GM12878 (cell line): ENCODE measurements around the gene TAX1BP1.

ENCODE experiments used
- ATF3 ChIP-seq: IDR thresholded peaks from 2 replicates; pipeline ENCODE4 v1.6.1; 2011; ENCODE audit warnings: low read depth, mild to moderate bottlenecking, low read length, moderate library complexity, borderline replicate concordance; ENCODE audit errors: extremely low read depth
- BHLHE40 ChIP-seq, 2 experiments: fragments of 450-650 bp in 1 of 2; IDR thresholded peaks; 2 replicates each; pipeline ENCODE4 v1.6.1; 2011 to 2017; ENCODE audit warnings: low read depth in 2 of 2, borderline replicate concordance in 1 of 2, improper control_type of control experiment in 1 of 2, low read length in 1 of 2, mild to moderate bottlenecking in 1 of 2
- BRCA1 ChIP-seq: IDR thresholded peaks from 2 replicates; pipeline ENCODE4 v1.6.1; 2011; ENCODE audit warnings: low read depth, low read length, improper control_type of control experiment
- CEBPB ChIP-seq, 2 experiments: fragments of 150-350 bp in 1 of 2; IDR thresholded peaks; 2 replicates each; pipeline ENCODE4 v1.6.1; 2012 to 2014; ENCODE audit warnings: low read depth in 2 of 2, low read length in 2 of 2, borderline replicate concordance in 1 of 2, inconsistent platforms in 1 of 2
- DPF2 ChIP-seq: fragments of 450-650 bp; IDR thresholded peaks from 2 replicates; pipeline ENCODE4 v1.6.1; 2017; ENCODE audit warnings: mild to moderate bottlenecking
- GABPA ChIP-seq: IDR thresholded peaks from 2 replicates; pipeline ENCODE4 v1.6.1; 2014; ENCODE audit warnings: antibody characterized with exemption, low read depth, mild to moderate bottlenecking, inconsistent platforms
- USF2 ChIP-seq: IDR thresholded peaks from 2 replicates; pipeline ENCODE4 v1.6.1; 2011; ENCODE audit warnings: low read depth, low read length, improper control_type of control experiment, borderline replicate concordance
- ZBTB33 ChIP-seq: fragments of 450-650 bp; IDR thresholded peaks from 2 replicates; pipeline ENCODE4 v1.6.1; 2017; ENCODE audit warnings: mild to moderate bottlenecking
- ZNF592 ChIP-seq: fragments of 450-650 bp; IDR thresholded peaks from 2 replicates; pipeline ENCODE4 v1.6.1; 2017; ENCODE audit warnings: mild to moderate bottlenecking, moderate library complexity

GRCh38 chr7:27875061-27875460 is 135.1 kb downstream of the TAX1BP1 start:
- TF ChIP-seq BHLHE40 (IDR thresholded peaks at IDR 0.05; ENCODE audit: borderline replicate concordance in 1 of 2, low read depth in 2 of 2, low read length in 1 of 2), result no peak
- TF ChIP-seq DPF2, result no peak
- TF ChIP-seq USF2, result no peak
- TF ChIP-seq ATF3, result no peak
- TF ChIP-seq ZBTB33, result no peak
- TF ChIP-seq ZNF592, result no peak
- no peak for TF ChIP-seq CEBPB (IDR thresholded peaks at IDR 0.05; ENCODE audit: borderline replicate concordance in 1 of 2, low read depth in 2 of 2, low read length in 2 of 2)
- no peak for TF ChIP-seq GABPA
- TF ChIP-seq BRCA1, result no peak
